Stomach smooth muscle (tissue), 2 donors: ENCODE data around the gene DAP.
A peak's percentile ranks its signal among the peaks of the same experiment; 100 is the strongest.
"Not testable (repeated sequence)": the region's sequence is repeated elsewhere in the genome, so short reads cannot be mapped to it uniquely, and the experiment has no call there.

Experiments
- H3K27ac ChIP-seq: one replicate; pipeline ENCODE4 v1.7.0; 2013; ENCODE audit warnings: mild to moderate bottlenecking, low read length, inconsistent platforms
- H3K27me3 ChIP-seq, 2 donors: one replicate each; pipeline ENCODE4 v1.7.0; 2013; ENCODE audit warnings: low read length in 2 of 2; ENCODE audit not compliant: insufficient read depth in 2 of 2, control insufficient read depth in 1 of 2
- H3K36me3 ChIP-seq, 2 donors: one replicate each; pipeline ENCODE4 v1.7.0; 2013; ENCODE audit warnings: low read length in 2 of 2; ENCODE audit not compliant: control insufficient read depth in 2 of 2, insufficient read depth in 2 of 2
- H3K4me1 ChIP-seq: one replicate; pipeline ENCODE4 v1.7.0; 2013; ENCODE audit warnings: low read length; ENCODE audit not compliant: control insufficient read depth, insufficient read depth
- H3K4me3 ChIP-seq, 2 donors: one replicate each; pipeline ENCODE4 v1.7.0; 2013; ENCODE audit warnings: low read length in 2 of 2
- H3K9ac ChIP-seq, 2 donors: one replicate each; pipeline ENCODE4 v1.7.0; 2013; ENCODE audit warnings: low read length in 2 of 2, mild to moderate bottlenecking in 1 of 2
- H3K9me3 ChIP-seq, 2 donors: one replicate each; pipeline ENCODE4 v1.7.0; 2013; ENCODE audit warnings: low read length in 2 of 2; ENCODE audit not compliant: control insufficient read depth in 2 of 2
- donor health status: healthy.
- donor health status: Pancreatic carcinoma.

DAP gene

DNA sequence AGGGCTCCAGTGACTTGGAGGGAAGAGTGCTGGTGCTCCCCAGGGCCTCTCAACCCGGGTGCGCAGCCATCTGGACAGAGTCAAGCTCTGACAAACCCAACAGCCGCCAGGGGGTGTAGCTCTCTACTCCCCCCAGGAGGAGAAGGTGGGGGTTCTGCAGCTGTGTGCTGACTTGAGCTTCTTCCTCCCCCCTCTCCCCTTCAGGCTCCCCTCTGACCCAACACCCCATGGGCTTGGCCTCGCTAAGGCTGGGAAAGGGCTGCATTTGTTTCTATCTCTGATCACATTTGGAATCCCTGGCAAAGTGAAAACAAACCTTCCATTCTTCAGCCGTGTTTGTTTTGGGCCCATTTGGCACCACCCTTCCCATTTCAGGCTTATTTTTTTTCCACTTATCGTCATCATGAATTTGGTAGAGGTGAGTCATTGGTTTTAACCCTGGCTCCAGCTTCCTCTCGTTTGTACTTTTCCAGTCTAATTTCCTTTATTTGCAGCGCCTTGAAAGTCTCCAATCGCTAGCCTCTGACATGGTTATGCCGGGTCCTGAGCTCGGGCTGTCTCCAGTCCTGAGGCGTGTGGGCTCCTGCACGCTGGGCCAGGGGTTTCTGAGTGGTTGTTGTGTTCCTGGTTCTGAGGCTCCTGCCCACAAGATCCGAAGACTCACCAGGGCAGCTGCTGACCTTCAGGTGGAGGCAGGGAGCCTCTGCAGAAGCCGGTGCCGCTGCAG lies 36.1 kb downstream of the DAP start:
- H3K9ac ChIP-seq, result no peak overlapping the region
- no peaks in the 10 kb centered on the region for H3K9me3 ChIP-seq
- H3K27ac ChIP-seq, result no peak overlapping the region
- no peaks in the 10 kb centered on the region for H3K36me3 ChIP-seq
- no peaks in the 10 kb centered on the region for H3K27me3 ChIP-seq
- peak overlapping the region in 1 of 2 donors; percentile 22 for H3K4me3 ChIP-seq
- peaks cover 4% of the 10 kb centered on the region for H3K4me1 ChIP-seq

- Histone ChIP-seq H3K36me3 (no peaks in the 10 kb centered on the region), H3K4me3 (no peak overlapping the region), H3K9ac (no peak overlapping the region), H3K9me3 (no peaks in the 10 kb centered on the region), H3K4me1 (peaks cover 4% of the 10 kb centered on the region), H3K27me3 (no peaks in the 10 kb centered on the region), H3K27ac (no peak overlapping the region)
Observed at GRCh38 chr5:10723514-10723913, 37.5 kb downstream of the DAP start.

GRCh38 chr5:10720766-10721165 lies 40.3 kb downstream of the DAP start:
- H3K27ac ChIP-seq, H3K4me1 ChIP-seq, H3K9ac ChIP-seq, H3K9me3 ChIP-seq, H3K4me3 ChIP-seq, H3K27me3 ChIP-seq, H3K36me3 ChIP-seq: not testable (repeated sequence)

- Histone ChIP-seq H3K4me1 (peaks cover 4% of the 10 kb centered on the region), H3K9ac (no peak overlapping the region), H3K36me3 (peaks cover 0 to 4% of the 10 kb centered on the region in 2 donors), H3K9me3 (no peaks in the 10 kb centered on the region), H3K27ac (no peak overlapping the region), H3K4me3 (no peak overlapping the region), H3K27me3 (no peaks in the 10 kb centered on the region)
Observed at GRCh38 chr5:10719965-10720364, 41.1 kb downstream of the DAP start.

DNA sequence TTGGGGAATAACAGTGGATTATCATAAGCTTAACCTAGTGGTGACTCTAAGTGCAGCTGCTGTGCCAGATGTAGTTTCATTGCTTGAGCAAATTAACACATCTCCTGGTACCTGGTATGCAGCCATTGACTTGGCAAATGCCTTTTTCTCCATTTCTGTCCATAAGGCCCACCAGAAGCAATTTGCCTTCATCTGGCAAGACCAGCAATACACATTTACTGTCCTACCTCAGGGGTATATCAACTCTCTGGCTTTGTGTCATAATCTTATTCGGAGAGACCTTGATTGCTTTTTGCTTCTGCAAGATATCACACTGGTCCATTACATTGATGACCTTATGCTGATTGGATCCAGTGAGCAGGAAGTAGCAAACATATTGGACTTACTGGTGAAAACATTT lies 42.4 kb downstream of the DAP start:
- not testable (repeated sequence) for H3K36me3 ChIP-seq, H3K4me3 ChIP-seq, H3K9ac ChIP-seq, H3K27ac ChIP-seq, H3K4me1 ChIP-seq, H3K9me3 ChIP-seq, H3K27me3 ChIP-seq

- H3K36me3 ChIP-seq, H3K4me1 ChIP-seq, H3K9me3 ChIP-seq, H3K27ac ChIP-seq, H3K4me3 ChIP-seq, H3K27me3 ChIP-seq, H3K9ac ChIP-seq: not testable (repeated sequence)
Observed at GRCh38 chr5:10716825-10717224, 44.2 kb downstream of the DAP start.

DNA sequence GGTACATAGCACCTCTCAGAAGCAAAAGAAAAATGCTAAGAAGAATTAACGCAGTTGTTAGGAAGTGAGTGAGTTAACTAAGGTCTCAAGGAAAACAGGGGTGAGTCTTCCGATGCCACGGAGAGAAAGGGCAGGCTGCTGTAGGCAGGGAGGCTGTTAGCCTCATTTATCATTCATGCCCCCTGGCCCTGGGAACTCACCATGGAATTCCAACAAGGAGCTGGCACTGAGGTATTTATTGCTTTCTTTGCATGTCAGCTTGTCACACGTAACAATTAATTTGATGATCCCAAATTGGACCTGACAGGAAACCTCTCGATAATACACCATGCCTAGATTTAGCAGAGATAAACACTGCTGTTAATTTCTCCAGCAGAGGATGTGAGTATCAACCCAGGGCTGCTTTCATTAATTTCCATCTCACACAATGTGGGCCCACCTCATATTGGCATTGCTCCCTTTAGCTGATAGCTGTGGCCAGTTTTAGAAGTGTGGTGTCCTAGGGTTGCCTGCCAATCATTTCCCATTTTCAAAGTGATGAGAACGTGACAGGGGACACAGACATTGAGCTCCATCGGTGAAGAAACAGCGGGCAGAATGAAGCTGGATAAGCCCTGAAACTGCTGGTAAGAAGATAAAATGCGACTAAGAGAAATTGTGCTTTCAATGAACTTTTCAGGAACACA lies 45.3 kb downstream of the DAP start:
- no peaks in the 10 kb centered on the region for H3K4me1 ChIP-seq
- H3K27me3 ChIP-seq, result no peaks in the 10 kb centered on the region
- H3K36me3 ChIP-seq, result peaks cover 0 to 7% of the 10 kb centered on the region in 2 donors
- no peaks in the 10 kb centered on the region for H3K9me3 ChIP-seq
- no peak overlapping the region for H3K4me3 ChIP-seq
- no peak overlapping the region for H3K9ac ChIP-seq
- H3K27ac ChIP-seq, result no peak overlapping the region

GRCh38 chr5:10712574-10713366 lies 48.3 kb downstream of the DAP start:
- H3K4me1 ChIP-seq, result no peaks in the 10 kb centered on the region
- H3K9me3 ChIP-seq, result no peaks in the 10 kb centered on the region
- H3K27ac ChIP-seq, result no peak overlapping the region
- peaks cover 0 to 9% of the 10 kb centered on the region in 2 donors for H3K36me3 ChIP-seq
- no peaks in the 10 kb centered on the region for H3K27me3 ChIP-seq
- H3K4me3 ChIP-seq, result no peak overlapping the region
- no peak overlapping the region for H3K9ac ChIP-seq

DNA sequence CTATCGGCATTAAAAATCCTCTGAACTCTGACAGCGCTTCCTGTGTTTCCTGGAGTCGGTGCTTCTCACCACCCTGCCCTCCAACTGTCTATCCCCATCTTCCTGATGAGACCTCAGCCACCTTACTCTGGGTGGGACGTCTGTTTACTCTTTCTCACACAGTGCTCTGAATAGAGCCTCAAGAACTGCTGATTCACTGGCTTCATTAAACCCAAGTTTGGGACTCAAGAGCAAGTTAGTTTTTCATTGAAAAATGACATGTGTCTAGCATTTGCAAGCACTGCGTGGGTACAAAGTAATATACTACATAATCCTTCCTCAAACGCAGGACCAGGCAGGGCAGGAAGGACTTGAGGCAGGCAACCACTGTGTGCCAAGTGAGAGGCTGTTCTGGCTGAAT lies 49.5 kb downstream of the DAP start:
- peaks cover 0 to 9% of the 10 kb centered on the region in 2 donors for H3K36me3 ChIP-seq
- no peak overlapping the region for H3K4me3 ChIP-seq
- H3K27me3 ChIP-seq, result no peaks in the 10 kb centered on the region
- no peak overlapping the region for H3K27ac ChIP-seq
- H3K9ac ChIP-seq, result no peak overlapping the region
- H3K4me1 ChIP-seq, result no peaks in the 10 kb centered on the region
- H3K9me3 ChIP-seq, result no peaks in the 10 kb centered on the region

DNA sequence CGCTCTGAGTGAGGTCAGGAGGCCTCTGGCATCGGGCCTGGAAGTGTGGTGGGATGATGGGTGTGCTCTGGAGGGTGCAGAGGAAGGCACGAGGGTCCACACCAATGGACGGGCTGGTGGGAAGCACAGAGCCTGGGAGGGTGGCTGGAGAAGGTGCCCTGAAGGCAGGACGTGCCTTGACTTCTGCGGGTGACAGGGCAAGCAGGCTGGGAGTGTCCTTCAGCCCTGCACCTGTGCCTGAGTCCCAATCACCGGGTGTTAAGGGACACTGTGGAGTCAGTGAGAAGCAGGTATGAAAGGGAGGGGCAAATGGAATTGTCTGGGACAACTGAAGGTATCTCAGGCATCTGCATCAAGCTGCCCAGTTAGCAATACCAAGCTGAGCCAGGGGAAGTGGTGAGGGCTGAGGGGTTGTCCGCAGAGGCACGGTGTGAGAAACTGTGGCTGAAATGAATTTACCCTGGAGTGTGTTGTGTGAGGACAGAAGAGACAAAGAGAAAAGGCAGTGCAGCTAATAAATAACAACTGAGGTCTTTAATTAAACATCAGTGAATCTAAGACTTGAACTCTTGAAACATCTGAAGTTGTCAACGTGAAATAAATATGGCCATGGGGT lies 50.4 kb downstream of the DAP start:
- no peaks in the 10 kb centered on the region for H3K4me1 ChIP-seq
- no peak overlapping the region for H3K9ac ChIP-seq

More for the DNA sequence above, 50.4 kb downstream of the DAP start:
- H3K36me3 ChIP-seq, result peaks cover 0 to 5% of the 10 kb centered on the region in 2 donors
- H3K4me3 ChIP-seq, result no peak overlapping the region
- no peaks in the 10 kb centered on the region for H3K9me3 ChIP-seq
- no peaks in the 10 kb centered on the region for H3K27me3 ChIP-seq
- no peak overlapping the region for H3K27ac ChIP-seq
